SU-DHL-6 (cell line): ENCODE measurements around the gene SLX4IP.

Source experiments
- EZH2phosphoT487 ChIP-seq: fragments of 200-600 bp; sonication (generic), shearing (Covaris generic); conservative IDR thresholded peaks from 2 replicates; pipeline ENCODE4 v1.6.1; 2018; ENCODE audit warnings: mild to moderate bottlenecking, antibody characterized with exemption, low read length, moderate library complexity, mixed read lengths
- TF ChIP-seq, protein P1 (sequence below): fragments of 200-600 bp; sonication (generic); IDR thresholded peaks from one replicate; pipeline ENCODE4 v1.5.1; 2017; ENCODE audit warnings: antibody characterized with exemption, mild to moderate bottlenecking, low read length, moderate library complexity; ENCODE audit not compliant: insufficient read depth, poor library complexity, severe bottlenecking

GRCh38 chr20:10390709-10391108, 44.4 kb upstream of the SLX4IP start:
- TF ChIP-seq, protein P1, sequence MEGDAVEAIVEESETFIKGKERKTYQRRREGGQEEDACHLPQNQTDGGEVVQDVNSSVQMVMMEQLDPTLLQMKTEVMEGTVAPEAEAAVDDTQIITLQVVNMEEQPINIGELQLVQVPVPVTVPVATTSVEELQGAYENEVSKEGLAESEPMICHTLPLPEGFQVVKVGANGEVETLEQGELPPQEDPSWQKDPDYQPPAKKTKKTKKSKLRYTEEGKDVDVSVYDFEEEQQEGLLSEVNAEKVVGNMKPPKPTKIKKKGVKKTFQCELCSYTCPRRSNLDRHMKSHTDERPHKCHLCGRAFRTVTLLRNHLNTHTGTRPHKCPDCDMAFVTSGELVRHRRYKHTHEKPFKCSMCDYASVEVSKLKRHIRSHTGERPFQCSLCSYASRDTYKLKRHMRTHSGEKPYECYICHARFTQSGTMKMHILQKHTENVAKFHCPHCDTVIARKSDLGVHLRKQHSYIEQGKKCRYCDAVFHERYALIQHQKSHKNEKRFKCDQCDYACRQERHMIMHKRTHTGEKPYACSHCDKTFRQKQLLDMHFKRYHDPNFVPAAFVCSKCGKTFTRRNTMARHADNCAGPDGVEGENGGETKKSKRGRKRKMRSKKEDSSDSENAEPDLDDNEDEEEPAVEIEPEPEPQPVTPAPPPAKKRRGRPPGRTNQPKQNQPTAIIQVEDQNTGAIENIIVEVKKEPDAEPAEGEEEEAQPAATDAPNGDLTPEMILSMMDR: no peak
- no peak for TF ChIP-seq EZH2phosphoT487
